Osteoblast (primary cell): ENCODE results near the gene FAM161B. TPM values are rescaled to one million over a fixed set of nuclear protein-coding genes. Genes with fewer than 3 reads are reported as not detected.
A peak's percentile ranks its signal among the peaks of the same experiment; 100 is the strongest.

Experiments used
- DNase-seq: peaks from one replicate; pipeline ENCODE4 v3.0.0; 2011; ENCODE audit warnings: low spot score, mixed read lengths; ENCODE audit not compliant: insufficient read length; ENCODE audit errors: missing footprints
- H2AFZ ChIP-seq: 2 replicates; pipeline ENCODE4 v1.6.0; 2011; ENCODE audit warnings: mild to moderate bottlenecking, low read length
- H3K27ac ChIP-seq: 2 replicates; pipeline ENCODE4 v1.5.1; 2011; ENCODE audit warnings: mild to moderate bottlenecking, low read depth, low read length, moderate library complexity
- H3K27me3 ChIP-seq: 2 replicates; pipeline ENCODE4 v1.6.0; 2012; ENCODE audit warnings: mild to moderate bottlenecking, control low read depth, inconsistent platforms, low read length, moderate library complexity; ENCODE audit not compliant: insufficient read depth
- H3K36me3 ChIP-seq: 2 replicates; pipeline ENCODE4 v1.5.1; 2011; ENCODE audit warnings: mild to moderate bottlenecking, low read length, control low read depth, moderate library complexity; ENCODE audit not compliant: insufficient read depth
- H3K4me1 ChIP-seq: 2 replicates; pipeline ENCODE4 v1.5.1; 2011; ENCODE audit warnings: mild to moderate bottlenecking, low read length, control low read depth, moderate library complexity; ENCODE audit not compliant: insufficient read depth
- H3K4me2 ChIP-seq: 2 replicates; pipeline ENCODE4 v1.6.0; 2011; ENCODE audit warnings: mild to moderate bottlenecking, low read length; ENCODE audit not compliant: insufficient read depth
- H3K4me3 ChIP-seq: fragments of 200-600 bp; sonication (generic); 3 replicates; pipeline ENCODE4 v1.5.1; 2012; ENCODE audit warnings: mild to moderate bottlenecking, low read length, inconsistent platforms; ENCODE audit not compliant: insufficient read depth
- H3K79me2 ChIP-seq: 2 replicates; pipeline ENCODE4 v1.6.0; 2012; ENCODE audit warnings: mild to moderate bottlenecking, low read length, control low read depth, inconsistent platforms; ENCODE audit not compliant: insufficient read depth
- H3K9me3 ChIP-seq: 2 replicates; pipeline ENCODE4 v1.5.1; 2011; ENCODE audit warnings: low read depth, low read length, control low read depth
- H4K20me1 ChIP-seq: 2 replicates; pipeline ENCODE4 v1.6.0; 2012; ENCODE audit warnings: mild to moderate bottlenecking, low read length, control low read depth; ENCODE audit not compliant: insufficient read depth
- total RNA-seq: library from RNA; depleted of rRNA; stranded (reverse); fragments of >200 nt; gene quantifications from 2 replicates; pipeline ENCODE4 v1.2.3, GENCODE V29; 2012
- TF ChIP-seq, protein P1 (sequence below): IDR thresholded peaks from 2 replicates; pipeline ENCODE4 v1.5.1; 2011; ENCODE audit warnings: mild to moderate bottlenecking, low read depth, low read length, moderate library complexity; ENCODE audit errors: extremely low read depth

FAM161B gene
- total RNA-seq, 1 donor, result 5.1 TPM

DNA sequence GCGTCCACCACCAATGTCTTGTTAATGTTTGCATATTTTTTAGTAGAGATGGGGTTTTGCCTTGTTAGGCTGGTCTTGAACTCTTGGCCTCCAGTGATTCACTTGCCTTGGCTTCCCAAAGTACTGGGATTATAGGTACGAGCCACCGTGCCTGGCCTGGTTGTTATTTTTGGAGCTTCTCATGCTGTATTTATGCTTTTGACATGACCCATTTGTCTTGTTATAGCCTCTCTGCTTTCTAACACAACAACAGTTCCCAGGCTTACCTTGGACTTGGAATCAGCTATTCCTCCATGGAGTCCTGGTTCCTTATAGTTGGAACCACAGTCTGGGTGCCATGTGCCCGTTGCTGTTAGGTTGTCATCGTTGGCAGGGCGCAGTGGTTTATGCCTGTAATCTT lies 33.6 kb downstream of the FAM161B start:
- peaks cover 7% of the 10 kb centered on the region for H4K20me1 ChIP-seq
- peaks cover 54% of the 10 kb centered on the region for H3K79me2 ChIP-seq
- TF ChIP-seq, protein P1, sequence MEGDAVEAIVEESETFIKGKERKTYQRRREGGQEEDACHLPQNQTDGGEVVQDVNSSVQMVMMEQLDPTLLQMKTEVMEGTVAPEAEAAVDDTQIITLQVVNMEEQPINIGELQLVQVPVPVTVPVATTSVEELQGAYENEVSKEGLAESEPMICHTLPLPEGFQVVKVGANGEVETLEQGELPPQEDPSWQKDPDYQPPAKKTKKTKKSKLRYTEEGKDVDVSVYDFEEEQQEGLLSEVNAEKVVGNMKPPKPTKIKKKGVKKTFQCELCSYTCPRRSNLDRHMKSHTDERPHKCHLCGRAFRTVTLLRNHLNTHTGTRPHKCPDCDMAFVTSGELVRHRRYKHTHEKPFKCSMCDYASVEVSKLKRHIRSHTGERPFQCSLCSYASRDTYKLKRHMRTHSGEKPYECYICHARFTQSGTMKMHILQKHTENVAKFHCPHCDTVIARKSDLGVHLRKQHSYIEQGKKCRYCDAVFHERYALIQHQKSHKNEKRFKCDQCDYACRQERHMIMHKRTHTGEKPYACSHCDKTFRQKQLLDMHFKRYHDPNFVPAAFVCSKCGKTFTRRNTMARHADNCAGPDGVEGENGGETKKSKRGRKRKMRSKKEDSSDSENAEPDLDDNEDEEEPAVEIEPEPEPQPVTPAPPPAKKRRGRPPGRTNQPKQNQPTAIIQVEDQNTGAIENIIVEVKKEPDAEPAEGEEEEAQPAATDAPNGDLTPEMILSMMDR, result no peak
- no peaks in the 10 kb centered on the region for H3K9me3 ChIP-seq
- H3K4me1 ChIP-seq, result peaks cover 7% of the 10 kb centered on the region
- H3K4me3 ChIP-seq, result no peak overlapping the region
- H3K36me3 ChIP-seq, result peaks cover 31% of the 10 kb centered on the region
- H3K27me3 ChIP-seq, result no peaks in the 10 kb centered on the region
- H3K27ac ChIP-seq, result no peak overlapping the region
- no peak for DNase-seq
- H2AFZ ChIP-seq, result no peak overlapping the region
- H3K4me2 ChIP-seq, result no peak overlapping the region

- Histone ChIP-seq H3K79me2 (peaks cover 58% of the 10 kb centered on the region), H3K27ac (peak overlapping the region; percentile 21)
- TF ChIP-seq, protein P1, result no peak
Observed at GRCh38 chr14:73913256-73913655, 36.6 kb downstream of the FAM161B start.

GRCh38 chr14:73909681-73910080 lies 40.2 kb downstream of the FAM161B start:
- Histone ChIP-seq H2AFZ (no peak overlapping the region), H3K4me2 (no peak overlapping the region), H3K4me1 (peaks cover 4% of the 10 kb centered on the region), H3K27ac (no peak overlapping the region), H3K36me3 (peaks cover 65% of the 10 kb centered on the region), H3K27me3 (no peaks in the 10 kb centered on the region), H3K9me3 (no peaks in the 10 kb centered on the region), H3K79me2 (peaks cover 41% of the 10 kb centered on the region), H3K4me3 (no peak overlapping the region), H4K20me1 (no peaks in the 10 kb centered on the region)
- TF ChIP-seq, protein P1, result no peak
- no peak for DNase-seq

More at GRCh38 chr14:73913256-73913655, 36.6 kb downstream of the FAM161B start:
- H3K9me3 ChIP-seq, result no peaks in the 10 kb centered on the region
- peaks cover 7% of the 10 kb centered on the region for H3K4me1 ChIP-seq
- no peak overlapping the region for H3K4me3 ChIP-seq
- H4K20me1 ChIP-seq, result peaks cover 2% of the 10 kb centered on the region
- H3K4me2 ChIP-seq, result no peak overlapping the region
- H3K36me3 ChIP-seq, result peaks cover 38% of the 10 kb centered on the region
- no peak overlapping the region for H2AFZ ChIP-seq
- no peak for DNase-seq
- no peaks in the 10 kb centered on the region for H3K27me3 ChIP-seq

DNA sequence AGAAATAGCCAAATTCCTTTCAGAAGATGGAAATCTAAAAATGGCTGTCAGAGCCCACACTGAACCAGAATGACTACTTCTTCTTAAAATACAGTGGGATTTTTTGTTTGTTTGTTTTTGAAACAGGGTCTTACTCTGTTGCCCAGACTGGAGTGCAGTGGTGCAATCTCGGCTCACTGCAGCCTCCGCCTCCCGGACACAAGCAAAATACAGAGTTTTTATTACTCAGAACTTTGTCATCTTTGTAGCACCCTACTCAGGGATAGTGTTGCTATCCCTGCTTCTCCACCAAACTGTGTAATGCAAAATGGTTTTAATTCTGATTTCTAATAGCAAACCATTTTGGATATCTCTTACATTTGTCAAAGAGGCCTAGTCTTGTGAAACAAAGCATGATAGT lies 46.9 kb downstream of the FAM161B start:
- H3K27ac ChIP-seq, result peak overlapping the region; percentile 33
- peaks cover 62% of the 10 kb centered on the region for H3K36me3 ChIP-seq

More for the DNA sequence above, 46.9 kb downstream of the FAM161B start:
- H3K4me3 ChIP-seq, result no peak overlapping the region
- H4K20me1 ChIP-seq, result peaks cover 8% of the 10 kb centered on the region
- H3K27me3 ChIP-seq, result no peaks in the 10 kb centered on the region
- DNase-seq, result no peak
- peaks cover 23% of the 10 kb centered on the region for H3K79me2 ChIP-seq
- no peaks in the 10 kb centered on the region for H3K9me3 ChIP-seq
- peaks cover 7% of the 10 kb centered on the region for H3K4me1 ChIP-seq
- TF ChIP-seq, protein P1, result no peak
- H3K4me2 ChIP-seq, result no peak overlapping the region
- H2AFZ ChIP-seq, result no peak overlapping the region
